ENCODE data around the gene ADSS1. TPM values are rescaled to one million over a fixed set of nuclear protein-coding genes. Genes with fewer than 3 reads are reported as not detected.

The ADSS1 gene
- total RNA-seq, 1 experiment from 2014 or later = 9.9 TPM

DNA sequence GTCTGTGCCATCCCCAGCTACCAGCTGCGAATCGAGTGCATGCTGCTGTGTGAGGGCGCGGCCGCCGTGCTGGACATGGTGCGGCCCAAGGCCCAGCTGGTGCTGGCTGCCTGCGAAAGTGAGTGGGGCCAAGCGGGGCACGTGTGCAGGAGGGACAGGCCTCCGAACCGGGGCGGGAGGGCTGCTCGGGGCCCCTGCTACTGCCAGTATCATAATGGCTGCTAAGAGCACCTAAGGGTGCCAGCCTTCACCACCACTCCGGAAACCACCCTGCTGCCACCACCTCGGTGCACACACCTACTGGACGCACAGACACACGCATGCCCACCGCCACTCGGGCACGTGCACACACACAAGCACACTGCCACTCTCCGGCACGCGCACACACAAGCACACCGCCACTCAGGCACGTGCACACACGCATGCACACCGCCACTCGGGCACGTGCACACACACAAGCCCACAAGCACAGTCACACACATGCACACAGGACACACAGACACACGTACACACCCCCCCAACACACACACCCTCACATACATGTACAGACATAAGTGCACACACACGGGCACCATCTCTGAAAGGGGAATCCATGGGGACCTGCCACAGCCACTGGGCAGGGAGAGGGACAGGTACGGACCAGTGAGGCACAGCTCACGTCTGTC lies 13.8 kb upstream of the ADSS1 start:
- H3K9ac ChIP-seq (ENCODE audit: low read length) = no peak overlapping the region
- H3K9me3 ChIP-seq (ENCODE audit: control insufficient read depth in 1 of 2, insufficient read depth in 1 of 2, low read depth in 1 of 2, low read length in 2 of 2) = no peaks in the 10 kb centered on the region
- no peaks in the 10 kb centered on the region for H3K79me2 ChIP-seq (ENCODE audit: insufficient read depth, low read length)
- H4K20me1 ChIP-seq (ENCODE audit: insufficient read depth) = no peaks in the 10 kb centered on the region
- H3K4me1 ChIP-seq (ENCODE audit: control insufficient read depth in 1 of 2, insufficient read depth in 2 of 2, low read length in 2 of 2) = peaks cover 0 to 10% of the 10 kb centered on the region in 2 experiments; a peak in 2 of 4 replicates
- H3K4me2 ChIP-seq (ENCODE audit: low read length) = no peak overlapping the region
- ChIA-PET CTCF (interaction anchor here (1.4 kb wide), 1 partner anchor 12 kb away, joined by 5 read pairs; no protein-coding TSS in a partner anchor), RAD21 (ENCODE audit: low non-redundant PET in 1 of 2, low total read pairs in 2 of 2, uncharacterized antibody in 2 of 2, unreplicated experiment in 2 of 2) (no interaction called here), POLR2A (no interaction called here)
- BruUV-seq (replicated peaks) = no TSS peak
- no peak for DNase-seq (ENCODE audit: low read depth, low spot score)
- H3K27ac ChIP-seq (ENCODE audit: low read depth, low read length) = no peak overlapping the region
- H3K4me3 ChIP-seq (replicated peaks in 1 of 2; ENCODE audit: low read depth in 1 of 2, low read length in 2 of 2) = no peak overlapping the region
- peaks cover 6 to 41% of the 10 kb centered on the region in 2 experiments; a peak in 3 of 4 replicates for H3K36me3 ChIP-seq (ENCODE audit: control insufficient read depth in 1 of 2, insufficient read depth in 2 of 2, low read length in 2 of 2)
- intact Hi-C loops (cut with micrococcal nuclease) = no loop called here
- H3K27me3 ChIP-seq (ENCODE audit: insufficient read depth, low read length) = no peaks in the 10 kb centered on the region
- no peak for TF ChIP-seq MAX (IDR thresholded peaks at IDR 0.05)
- TF ChIP-seq EZH2phosphoT487 (IDR thresholded peaks at IDR 0.05; ENCODE audit: borderline replicate concordance) = no peak
- TF ChIP-seq, protein P1, sequence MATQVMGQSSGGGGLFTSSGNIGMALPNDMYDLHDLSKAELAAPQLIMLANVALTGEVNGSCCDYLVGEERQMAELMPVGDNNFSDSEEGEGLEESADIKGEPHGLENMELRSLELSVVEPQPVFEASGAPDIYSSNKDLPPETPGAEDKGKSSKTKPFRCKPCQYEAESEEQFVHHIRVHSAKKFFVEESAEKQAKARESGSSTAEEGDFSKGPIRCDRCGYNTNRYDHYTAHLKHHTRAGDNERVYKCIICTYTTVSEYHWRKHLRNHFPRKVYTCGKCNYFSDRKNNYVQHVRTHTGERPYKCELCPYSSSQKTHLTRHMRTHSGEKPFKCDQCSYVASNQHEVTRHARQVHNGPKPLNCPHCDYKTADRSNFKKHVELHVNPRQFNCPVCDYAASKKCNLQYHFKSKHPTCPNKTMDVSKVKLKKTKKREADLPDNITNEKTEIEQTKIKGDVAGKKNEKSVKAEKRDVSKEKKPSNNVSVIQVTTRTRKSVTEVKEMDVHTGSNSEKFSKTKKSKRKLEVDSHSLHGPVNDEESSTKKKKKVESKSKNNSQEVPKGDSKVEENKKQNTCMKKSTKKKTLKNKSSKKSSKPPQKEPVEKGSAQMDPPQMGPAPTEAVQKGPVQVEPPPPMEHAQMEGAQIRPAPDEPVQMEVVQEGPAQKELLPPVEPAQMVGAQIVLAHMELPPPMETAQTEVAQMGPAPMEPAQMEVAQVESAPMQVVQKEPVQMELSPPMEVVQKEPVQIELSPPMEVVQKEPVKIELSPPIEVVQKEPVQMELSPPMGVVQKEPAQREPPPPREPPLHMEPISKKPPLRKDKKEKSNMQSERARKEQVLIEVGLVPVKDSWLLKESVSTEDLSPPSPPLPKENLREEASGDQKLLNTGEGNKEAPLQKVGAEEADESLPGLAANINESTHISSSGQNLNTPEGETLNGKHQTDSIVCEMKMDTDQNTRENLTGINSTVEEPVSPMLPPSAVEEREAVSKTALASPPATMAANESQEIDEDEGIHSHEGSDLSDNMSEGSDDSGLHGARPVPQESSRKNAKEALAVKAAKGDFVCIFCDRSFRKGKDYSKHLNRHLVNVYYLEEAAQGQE (IDR thresholded peaks at IDR 0.05; ENCODE audit: low read depth) = no peak
- TF ChIP-seq CBX3 (IDR thresholded peaks at IDR 0.05; ENCODE audit: low read depth) = no peak
- TF ChIP-seq, protein P2, sequence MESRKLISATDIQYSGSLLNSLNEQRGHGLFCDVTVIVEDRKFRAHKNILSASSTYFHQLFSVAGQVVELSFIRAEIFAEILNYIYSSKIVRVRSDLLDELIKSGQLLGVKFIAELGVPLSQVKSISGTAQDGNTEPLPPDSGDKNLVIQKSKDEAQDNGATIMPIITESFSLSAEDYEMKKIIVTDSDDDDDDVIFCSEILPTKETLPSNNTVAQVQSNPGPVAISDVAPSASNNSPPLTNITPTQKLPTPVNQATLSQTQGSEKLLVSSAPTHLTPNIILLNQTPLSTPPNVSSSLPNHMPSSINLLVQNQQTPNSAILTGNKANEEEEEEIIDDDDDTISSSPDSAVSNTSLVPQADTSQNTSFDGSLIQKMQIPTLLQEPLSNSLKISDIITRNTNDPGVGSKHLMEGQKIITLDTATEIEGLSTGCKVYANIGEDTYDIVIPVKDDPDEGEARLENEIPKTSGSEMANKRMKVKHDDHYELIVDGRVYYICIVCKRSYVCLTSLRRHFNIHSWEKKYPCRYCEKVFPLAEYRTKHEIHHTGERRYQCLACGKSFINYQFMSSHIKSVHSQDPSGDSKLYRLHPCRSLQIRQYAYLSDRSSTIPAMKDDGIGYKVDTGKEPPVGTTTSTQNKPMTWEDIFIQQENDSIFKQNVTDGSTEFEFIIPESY (IDR thresholded peaks at IDR 0.05; ENCODE audit: extremely low read depth, insufficient replicate concordance, low read length) = no peak
- no peak for TF ChIP-seq SIN3A (IDR thresholded peaks at IDR 0.05; ENCODE audit: low read depth)
- H2AFZ ChIP-seq (ENCODE audit: low read depth, low read length, poor library complexity, severe bottlenecking) = no peak overlapping the region
- H3K9me2 ChIP-seq (ENCODE audit: insufficient read depth) = no peaks in the 10 kb centered on the region
- no peak for ATAC-seq
